Calu3 (cell line): ENCODE data around the gene OR5B21. TPM values are rescaled to one million over a fixed set of nuclear protein-coding genes. Genes with fewer than 3 reads are reported as not detected.

Experiments
- BruUV-seq: library from RNA; stranded (reverse); fragments of 400-500 nt; replicated peaks from 2 replicates; lab custom pipeline; 2021; lab: Mats Ljungman, UMichigan
- CTCF ChIA-PET: fragments of 300-600 bp; sonication (Branson Sonifier 250); formaldehyde crosslinking; loops from one replicate; lab custom pipeline; 2022; ENCODE audit warnings: antibody characterized with exemption; lab: Charles Lee
- DNase-seq: peaks from one replicate; pipeline ENCODE4 v3.0.0; 2022
- H3K27ac Mint-ChIP-seq: one replicate; pipeline ENCODE4 v1.8.0; 2022; ENCODE audit warnings: mixed read lengths; ENCODE audit not compliant: unreplicated experiment
- H3K27me3 Mint-ChIP-seq: one replicate; pipeline ENCODE4 v1.8.0; 2022; ENCODE audit warnings: mixed read lengths; ENCODE audit not compliant: unreplicated experiment
- H3K36me3 Mint-ChIP-seq: one replicate; pipeline ENCODE4 v1.8.0; 2022; ENCODE audit warnings: mild to moderate bottlenecking, moderate library complexity, mixed read lengths; ENCODE audit not compliant: insufficient read depth, unreplicated experiment
- H3K4me1 Mint-ChIP-seq: one replicate; pipeline ENCODE4 v1.8.0; 2022; ENCODE audit warnings: mild to moderate bottlenecking, low read depth, mixed read lengths; ENCODE audit not compliant: unreplicated experiment
- H3K4me3 Mint-ChIP-seq: one replicate; pipeline ENCODE4 v1.8.0; 2022; ENCODE audit warnings: mild to moderate bottlenecking, low read depth, moderate library complexity, mixed read lengths; ENCODE audit not compliant: unreplicated experiment
- H3K9me3 Mint-ChIP-seq: one replicate; pipeline ENCODE4 v1.8.0; 2022; ENCODE audit warnings: low read depth, mixed read lengths; ENCODE audit not compliant: unreplicated experiment
- CTCF ChIP-seq: fragments of 200-600 bp; IDR thresholded peaks from one replicate; pipeline ENCODE4 v1.8.0; 2022; ENCODE audit warnings: antibody characterized with exemption; ENCODE audit not compliant: unreplicated experiment
- intact Hi-C: fragments of 100-400 bp; cut with micrococcal nuclease; formaldehyde crosslinking; loops from one replicate; pipeline ENCODE4 v1.10.0; 2022; ENCODE audit not compliant: unreplicated experiment
- total RNA-seq: library from RNA; stranded (reverse); gene quantifications from 2 replicates; pipeline ENCODE4 v1.2.3, GENCODE V29; 2022

The OR5B21 gene
- total RNA-seq, 1 experiment from 2014 or later = not detected

- Mint-ChIP-seq H3K9me3 (no peaks in the 10 kb centered on the region), H3K4me1 (no peaks in the 10 kb centered on the region), H3K4me3 (no peak overlapping the region), H3K27ac (no peak overlapping the region), H3K27me3 (no peaks in the 10 kb centered on the region), H3K36me3 (no peaks in the 10 kb centered on the region)
- DNase-seq = no peak
- intact Hi-C loops = no loop called here
- CTCF ChIA-PET = interaction anchor here (1.4 kb wide), 1 partner anchor 38 kb away, joined by 5 read pairs; no protein-coding TSS in a partner anchor
- BruUV-seq = no TSS peak
- TF ChIP-seq CTCF = no peak
These were observed 22.3 kb upstream of the OR5B21 start for GRCh38 chr11:58530236-58530635.

- Mint-ChIP-seq H3K36me3 (no peaks in the 10 kb centered on the region), H3K9me3 (no peaks in the 10 kb centered on the region), H3K27ac (no peak overlapping the region), H3K27me3 (no peaks in the 10 kb centered on the region), H3K4me3 (no peak overlapping the region), H3K4me1 (peaks cover 10% of the 10 kb centered on the region)
- no peak for TF ChIP-seq CTCF
- no peak for DNase-seq
- intact Hi-C loops = no loop called here
- no TSS peak for BruUV-seq
- CTCF ChIA-PET = no interaction called here
These were observed 19.5 kb upstream of the OR5B21 start for GRCh38 chr11:58527429-58527828.

DNA sequence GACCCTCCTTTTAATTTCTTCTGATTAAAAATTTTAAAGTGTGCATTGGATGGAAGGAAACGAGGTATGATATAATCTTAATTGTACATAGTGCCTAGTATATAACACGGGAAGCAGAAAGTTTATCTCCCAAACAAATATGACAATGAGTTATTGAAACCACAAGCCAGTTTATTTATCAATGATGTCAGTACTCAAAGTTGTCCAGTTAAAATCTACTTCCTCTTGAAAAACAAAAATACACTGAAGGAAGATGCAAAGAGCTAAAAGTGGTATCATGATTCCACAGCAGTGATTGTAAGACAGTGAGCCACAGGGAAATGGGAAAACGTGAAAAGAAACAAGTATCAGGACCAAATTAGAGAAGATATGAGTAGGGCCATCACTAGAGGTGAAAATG is 18.8 kb upstream of the OR5B21 start:
- Mint-ChIP-seq H3K27me3 (peaks cover under 1% of the 10 kb centered on the region), H3K27ac (no peak overlapping the region), H3K4me1 (peaks cover 10% of the 10 kb centered on the region), H3K4me3 (no peak overlapping the region), H3K36me3 (no peaks in the 10 kb centered on the region), H3K9me3 (no peaks in the 10 kb centered on the region)
- CTCF ChIA-PET = no interaction called here
- no peak for TF ChIP-seq CTCF
- BruUV-seq = no TSS peak
- intact Hi-C loops = no loop called here
- no peak for DNase-seq

GRCh38 chr11:58525037-58525614 is 17.2 kb upstream of the OR5B21 start:
- no peaks in the 10 kb centered on the region for H3K9me3 Mint-ChIP-seq
- H3K27me3 Mint-ChIP-seq = peaks cover 8% of the 10 kb centered on the region
- H3K4me3 Mint-ChIP-seq = no peak overlapping the region
- TF ChIP-seq CTCF = no peak
- intact Hi-C loops = no loop called here
- CTCF ChIA-PET = interaction anchor here (0.9 kb wide), 1 partner anchor 1067 kb away, joined by 3 read pairs; no protein-coding TSS in a partner anchor
- peaks cover 10% of the 10 kb centered on the region for H3K4me1 Mint-ChIP-seq
- H3K36me3 Mint-ChIP-seq = no peaks in the 10 kb centered on the region
- DNase-seq = no peak
- H3K27ac Mint-ChIP-seq = no peak overlapping the region
- BruUV-seq = no TSS peak
